ENCODE measurements around the gene TNNI3. TPM values are rescaled to one million over a fixed set of nuclear protein-coding genes. Genes with fewer than 3 reads are reported as not detected.

TNNI3 gene
- total RNA-seq, 4 donors from 2014 or later: not detected

DNA sequence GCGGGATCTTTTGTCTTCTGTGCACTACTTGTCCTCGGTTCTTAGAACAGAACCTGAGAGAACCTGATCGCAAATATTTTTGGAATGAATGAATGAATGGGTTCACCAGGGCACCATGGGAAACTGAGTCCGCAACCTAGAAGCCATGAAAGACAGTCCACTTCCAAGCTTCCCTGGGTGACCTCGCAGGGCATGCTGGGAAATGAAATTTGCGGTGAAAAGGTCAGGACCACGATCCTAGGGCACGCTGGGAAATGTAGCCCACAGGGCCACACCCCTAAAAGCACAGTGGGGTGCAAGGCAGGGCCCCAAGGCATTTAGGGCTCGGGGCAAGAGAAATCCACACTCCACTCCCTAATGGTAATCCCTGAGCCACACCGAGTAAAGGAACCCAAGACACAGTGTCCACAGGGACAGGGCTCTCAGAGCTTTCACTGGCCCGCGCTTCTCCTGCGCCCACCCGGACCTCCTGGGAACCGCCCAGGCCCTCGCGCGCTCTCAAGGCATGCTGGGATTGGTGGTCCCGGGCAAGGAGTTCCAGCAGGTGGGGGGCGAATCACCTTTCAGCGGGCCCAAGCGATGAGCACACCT lies 39.0 kb downstream of the TNNI3 start:
- no peaks in the 10 kb centered on the region for H3K9me3 ChIP-seq
- WGBS, 2 donors: 14 to 20% methylated on average over 21 to 22 of the region's 22 CpGs
- peaks cover 0 to 3% of the 10 kb centered on the region in 2 donors for H3K27me3 ChIP-seq
- peak overlapping the region; percentile 27 to 97 (median 66) for H3K4me3 ChIP-seq
- peak in 1 of 2 donors; percentile 41 for DNase-seq (ENCODE audit: low spot score in 2 of 2)
- H3K27ac ChIP-seq: peak overlapping the region in 3 of 4 donors; percentile 44 to 95 (median 63)
- no peaks in the 10 kb centered on the region for H3K36me3 ChIP-seq
- no peak for TF ChIP-seq EP300 (IDR thresholded peaks at IDR 0.05)
- TF ChIP-seq, protein P1, sequence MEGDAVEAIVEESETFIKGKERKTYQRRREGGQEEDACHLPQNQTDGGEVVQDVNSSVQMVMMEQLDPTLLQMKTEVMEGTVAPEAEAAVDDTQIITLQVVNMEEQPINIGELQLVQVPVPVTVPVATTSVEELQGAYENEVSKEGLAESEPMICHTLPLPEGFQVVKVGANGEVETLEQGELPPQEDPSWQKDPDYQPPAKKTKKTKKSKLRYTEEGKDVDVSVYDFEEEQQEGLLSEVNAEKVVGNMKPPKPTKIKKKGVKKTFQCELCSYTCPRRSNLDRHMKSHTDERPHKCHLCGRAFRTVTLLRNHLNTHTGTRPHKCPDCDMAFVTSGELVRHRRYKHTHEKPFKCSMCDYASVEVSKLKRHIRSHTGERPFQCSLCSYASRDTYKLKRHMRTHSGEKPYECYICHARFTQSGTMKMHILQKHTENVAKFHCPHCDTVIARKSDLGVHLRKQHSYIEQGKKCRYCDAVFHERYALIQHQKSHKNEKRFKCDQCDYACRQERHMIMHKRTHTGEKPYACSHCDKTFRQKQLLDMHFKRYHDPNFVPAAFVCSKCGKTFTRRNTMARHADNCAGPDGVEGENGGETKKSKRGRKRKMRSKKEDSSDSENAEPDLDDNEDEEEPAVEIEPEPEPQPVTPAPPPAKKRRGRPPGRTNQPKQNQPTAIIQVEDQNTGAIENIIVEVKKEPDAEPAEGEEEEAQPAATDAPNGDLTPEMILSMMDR (IDR thresholded peaks at IDR 0.05): no peak
- no peak for TF ChIP-seq POLR2A (IDR thresholded peaks at IDR 0.05)
- H3K4me1 ChIP-seq: peaks cover 0 to 46% (median 31%) of the 10 kb centered on the region in 4 donors

DNA sequence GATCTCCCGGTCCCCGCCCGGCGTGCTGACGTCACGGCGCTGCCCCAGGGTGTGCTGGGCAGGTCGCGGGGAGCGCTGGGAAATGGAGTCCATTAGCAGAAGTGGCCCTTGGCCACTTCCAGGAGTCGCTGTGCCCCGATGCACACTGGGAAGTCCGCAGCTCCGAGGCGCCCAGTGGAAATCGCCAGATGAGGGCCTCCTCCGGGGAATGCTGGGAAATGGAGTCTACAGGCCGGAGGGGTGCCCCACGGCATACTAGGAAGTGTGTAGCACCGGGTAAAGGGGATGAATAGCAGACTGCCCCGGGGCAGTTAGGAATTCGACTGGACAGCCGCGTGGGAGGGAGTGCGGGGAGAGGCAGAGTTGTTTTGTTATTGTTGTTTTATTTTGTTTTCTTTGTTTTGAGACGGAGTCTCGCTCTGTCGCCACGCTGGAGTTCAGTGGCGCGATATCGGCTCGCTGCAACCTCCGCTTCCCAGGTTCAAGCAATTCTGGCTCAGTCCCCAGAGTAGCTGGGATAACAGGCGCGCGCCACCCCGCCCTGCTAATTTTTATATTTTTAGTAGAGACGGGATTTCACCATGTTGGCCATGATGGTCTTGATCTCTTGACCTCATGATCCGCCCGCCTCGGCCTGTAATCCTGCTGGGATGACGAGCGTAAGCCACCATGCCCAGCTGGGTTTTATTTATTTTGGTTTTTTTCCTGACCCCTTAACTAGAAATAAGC lies 39.7 kb downstream of the TNNI3 start:
- Histone ChIP-seq H3K4me1 (peaks cover 0 to 53% (median 35%) of the 10 kb centered on the region in 4 donors), H3K4me3 (peak overlapping the region; percentile 27 to 97 (median 66)), H3K27me3 (no peaks in the 10 kb centered on the region), H3K36me3 (no peaks in the 10 kb centered on the region), H3K27ac (peak overlapping the region; percentile 63 to 95 (median 85)), H3K9me3 (no peaks in the 10 kb centered on the region)
- TF ChIP-seq POLR2A (IDR thresholded peaks at IDR 0.05) (peak in 1 of 2 donors; percentile 44), EP300 (IDR thresholded peaks at IDR 0.05) (peak; percentile 85 to 98)
- TF ChIP-seq, protein P1 (IDR thresholded peaks at IDR 0.05): peak in 1 of 5 experiments; percentile 46
- peak; percentile 96 to 97 for DNase-seq (ENCODE audit: low spot score in 2 of 2)
- WGBS, 2 donors: 0% methylated on average over 28 to 34 of the region's 44 CpGs

DNA sequence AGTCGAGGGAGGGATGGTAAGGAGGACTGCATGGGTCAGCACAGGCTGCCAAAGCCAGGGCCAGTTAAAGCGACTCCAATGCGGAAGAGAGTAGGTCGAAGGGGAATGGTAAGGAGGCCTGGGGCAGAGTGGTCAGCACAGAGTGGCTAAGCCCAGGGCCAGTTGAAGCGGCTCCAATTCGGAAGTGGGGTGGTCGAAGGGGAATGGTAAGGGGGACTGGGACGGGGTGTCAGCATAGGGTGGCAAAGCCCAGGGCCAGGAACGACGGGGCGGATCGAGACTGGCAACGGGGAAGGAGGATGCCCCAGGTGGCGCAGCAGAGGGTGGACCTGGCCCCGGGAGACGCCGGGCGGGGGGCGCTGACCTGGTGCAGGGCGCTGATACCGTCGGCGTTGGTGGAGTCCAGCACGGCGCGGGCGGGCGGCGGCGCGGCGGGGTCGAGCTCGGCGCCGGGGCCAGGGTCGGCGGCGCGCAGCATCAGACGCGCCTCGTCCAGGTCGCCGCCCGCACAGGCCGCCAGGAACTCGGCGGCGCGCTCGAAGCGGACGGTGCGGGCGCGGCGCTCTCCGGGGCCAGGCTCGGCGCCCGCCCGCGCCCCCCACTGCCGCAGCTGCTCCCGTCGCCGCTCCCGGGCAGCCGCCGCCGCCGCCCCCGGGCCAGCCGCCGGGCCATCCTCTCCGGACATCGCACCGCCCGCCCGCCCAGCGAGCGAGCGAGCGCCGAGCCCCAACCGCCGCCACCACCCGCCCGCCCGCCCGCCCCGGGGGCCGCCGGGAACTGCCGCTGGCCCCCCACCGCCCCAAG lies 40.5 kb downstream of the TNNI3 start, which contains the start of gene PPP1R12C:
TSS of gene PPP1R12C (minus strand) at position 779 of the 804 bp plus-strand sequence. CDS start at position 685, 94 bp downstream.
- Histone ChIP-seq H3K4me3 (peak within 1 kb of the TSS; percentile 58 to 97 (median 87)), H3K27ac (peak within 1 kb of the TSS; percentile 63 to 95 (median 90)), H3K27me3 (no peaks in the 10 kb centered on the region), H3K36me3 (peaks cover 0 to 5% (median 0%) of the 10 kb centered on the region in 3 donors), H3K9me3 (no peaks in the 10 kb centered on the region), H3K4me1 (peaks cover 0 to 60% (median 35%) of the 10 kb centered on the region in 4 donors)
- TF ChIP-seq POLR2A (IDR thresholded peaks at IDR 0.05) (peak; percentile 28 to 40), EP300 (IDR thresholded peaks at IDR 0.05) (no peak)
- TF ChIP-seq, protein P1 (IDR thresholded peaks at IDR 0.05): no peak
- no peak for DNase-seq (ENCODE audit: low spot score in 2 of 2)
- WGBS, 2 donors: 0 to 1% methylated on average over 35 to 38 of the region's 97 CpGs

DNA sequence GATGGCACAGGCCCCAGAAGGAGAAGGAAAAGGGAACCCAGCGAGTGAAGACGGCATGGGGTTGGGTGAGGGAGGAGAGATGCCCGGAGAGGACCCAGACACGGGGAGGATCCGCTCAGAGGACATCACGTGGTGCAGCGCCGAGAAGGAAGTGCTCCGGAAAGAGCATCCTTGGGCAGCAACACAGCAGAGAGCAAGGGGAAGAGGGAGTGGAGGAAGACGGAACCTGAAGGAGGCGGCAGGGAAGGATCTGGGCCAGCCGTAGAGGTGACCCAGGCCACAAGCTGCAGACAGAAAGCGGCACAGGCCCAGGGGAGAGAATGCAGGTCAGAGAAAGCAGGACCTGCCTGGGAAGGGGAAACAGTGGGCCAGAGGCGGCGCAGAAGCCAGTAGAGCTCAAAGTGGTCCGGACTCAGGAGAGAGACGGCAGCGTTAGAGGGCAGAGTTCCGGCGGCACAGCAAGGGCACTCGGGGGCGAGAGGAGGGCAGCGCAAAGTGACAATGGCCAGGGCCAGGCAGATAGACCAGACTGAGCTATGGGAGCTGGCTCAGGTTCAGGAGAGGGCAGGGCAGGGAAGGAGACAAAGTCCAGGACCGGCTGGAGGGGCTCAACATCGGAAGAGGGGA lies 41.2 kb downstream of the TNNI3 start:
- Histone ChIP-seq H3K4me1 (peaks cover 0 to 64% (median 35%) of the 10 kb centered on the region in 4 donors), H3K4me3 (peak overlapping the region; percentile 58 to 97 (median 87)), H3K36me3 (peaks cover 0 to 9% (median 0%) of the 10 kb centered on the region in 3 donors), H3K27ac (peak overlapping the region; percentile 44 to 95 (median 90)), H3K9me3 (no peaks in the 10 kb centered on the region), H3K27me3 (no peaks in the 10 kb centered on the region)
- 1% methylated on average over 25 of the region's 25 CpGs for WGBS, 2 donors
- TF ChIP-seq, protein P1 (IDR thresholded peaks at IDR 0.05): no peak
- TF ChIP-seq EP300 (IDR thresholded peaks at IDR 0.05): peak in 1 of 2 donors; percentile 53
- peak in 1 of 2 donors; percentile 67 for DNase-seq (ENCODE audit: low spot score in 2 of 2)
